ENCODE measurements around the gene EGFL7. TPM values are rescaled to one million over a fixed set of nuclear protein-coding genes. Genes with fewer than 3 reads are reported as not detected.
"Not testable (repeated sequence)": the region's sequence is repeated elsewhere in the genome, so short reads cannot be mapped to it uniquely, and the experiment has no call there.

The EGFL7 gene
- total RNA-seq, 2 donors from 2014 or later: 0.36 to 0.52 TPM

DNA sequence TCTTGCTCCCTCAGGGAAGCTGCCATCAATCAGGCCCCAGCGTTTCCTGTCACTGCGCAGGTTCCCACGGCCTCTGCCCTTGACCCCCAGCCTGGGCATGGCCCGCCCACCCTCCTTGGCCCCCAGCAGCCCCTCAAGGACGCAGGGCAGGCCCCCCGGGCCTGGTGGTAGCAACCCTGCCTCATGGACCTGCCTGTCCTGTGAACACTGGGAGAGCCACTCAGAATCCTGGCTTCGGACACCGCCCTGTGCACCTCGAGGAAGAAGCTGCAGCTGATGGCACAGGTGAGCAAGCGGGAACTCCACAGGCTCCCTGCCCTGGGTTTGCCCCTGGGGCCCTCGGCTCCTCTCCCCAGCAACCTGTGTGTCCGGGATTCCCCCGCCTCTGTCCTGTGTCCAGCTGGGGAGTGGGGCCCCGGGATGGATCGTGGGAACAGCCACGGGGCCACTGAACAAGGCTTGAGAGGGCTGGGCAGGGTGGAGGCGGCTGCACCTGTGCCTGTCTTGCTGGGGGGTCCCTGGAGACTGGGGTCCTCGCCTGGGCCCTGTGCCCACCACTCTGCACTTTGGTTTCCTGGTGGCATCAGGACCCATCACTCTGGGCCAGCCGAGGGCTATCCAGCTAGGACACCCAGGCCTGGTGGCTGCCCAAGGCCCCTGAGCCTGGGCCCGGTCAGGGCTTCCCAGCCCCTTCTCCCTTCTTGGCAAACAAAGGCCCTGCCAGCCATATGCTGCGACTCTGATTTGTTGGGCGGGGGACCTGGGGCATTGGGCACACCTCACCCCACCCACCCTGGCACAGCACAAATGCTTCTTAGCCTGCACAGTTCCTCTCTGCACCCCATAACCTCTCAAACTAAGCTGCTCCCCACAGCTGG lies 33.5 kb upstream of the EGFL7 start:
- ATAC-seq (no peak), DNase-seq (ENCODE audit: low spot score) (peak; percentile 57)
- H3K9me3 Mint-ChIP-seq: no peaks in the 10 kb centered on the region
- no peak overlapping the region for H3K27ac Mint-ChIP-seq
- no peaks in the 10 kb centered on the region for H3K36me3 Mint-ChIP-seq
- H3K27me3 Mint-ChIP-seq: peaks cover 0 to 2% of the 10 kb centered on the region in 2 donors
- no peak overlapping the region for H3K4me3 Mint-ChIP-seq
- peaks cover 0 to 11% of the 10 kb centered on the region in 2 donors for H3K4me1 Mint-ChIP-seq (ENCODE audit: low read depth in 2 of 2)

DNA sequence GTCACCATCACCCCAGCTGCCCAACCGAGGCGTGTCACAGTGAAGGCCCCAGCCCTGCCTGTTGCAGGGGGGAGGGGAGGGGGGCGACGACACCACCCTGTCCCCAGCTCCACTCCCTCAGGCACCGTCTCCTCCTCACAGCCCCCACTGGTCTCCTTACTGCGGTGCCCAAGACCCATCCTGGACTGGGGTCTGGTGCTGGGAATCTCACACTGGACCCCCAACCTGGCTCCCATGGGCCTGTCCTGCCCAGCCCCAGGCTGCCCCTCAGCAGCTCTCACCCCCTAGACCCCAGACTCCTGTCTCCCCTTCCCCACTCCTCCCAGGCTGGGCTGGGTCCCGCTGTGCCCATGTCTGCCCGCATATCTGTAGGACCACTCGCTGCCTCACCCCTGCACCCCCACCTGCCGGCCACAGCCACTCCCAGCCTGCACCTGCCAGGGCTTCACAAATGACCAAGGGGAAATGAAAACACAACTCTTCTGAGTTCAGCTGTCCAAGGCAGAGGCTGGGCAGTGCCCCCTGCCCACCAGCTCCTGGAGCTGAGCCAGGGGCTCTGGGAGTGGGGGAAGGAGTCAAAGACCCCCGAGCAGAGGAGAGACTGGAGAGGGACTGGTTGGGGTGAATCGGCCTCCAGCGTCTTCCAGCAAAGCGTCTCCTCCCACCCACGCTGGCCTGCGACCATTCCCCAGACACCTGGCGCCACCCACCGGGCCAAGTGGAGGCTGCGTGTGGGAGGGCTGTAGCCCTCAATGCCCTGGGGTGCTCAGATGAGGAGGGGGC lies 32.6 kb upstream of the EGFL7 start:
- DNase-seq (ENCODE audit: low spot score) (peak; percentile 75), ATAC-seq (peak; percentile 40 to 69)
- peaks cover 0 to 11% of the 10 kb centered on the region in 2 donors for H3K4me1 Mint-ChIP-seq (ENCODE audit: low read depth in 2 of 2)
- no peaks in the 10 kb centered on the region for H3K9me3 Mint-ChIP-seq
- H3K4me3 Mint-ChIP-seq: no peak overlapping the region
- peaks cover 0 to 2% of the 10 kb centered on the region in 2 donors for H3K27me3 Mint-ChIP-seq
- H3K36me3 Mint-ChIP-seq: no peaks in the 10 kb centered on the region
- H3K27ac Mint-ChIP-seq: no peak overlapping the region

GRCh38 chr9:136630662-136630992 lies 32.1 kb upstream of the EGFL7 start:
- Mint-ChIP-seq H3K4me1 (ENCODE audit: low read depth in 2 of 2) (peaks cover 0 to 11% of the 10 kb centered on the region in 2 donors), H3K4me3 (no peak overlapping the region), H3K27ac (no peak overlapping the region), H3K9me3 (no peaks in the 10 kb centered on the region), H3K36me3 (no peaks in the 10 kb centered on the region), H3K27me3 (peaks cover 0 to 2% of the 10 kb centered on the region in 2 donors)
- DNase-seq (ENCODE audit: low spot score): no peak
- ATAC-seq: no peak

- no peak overlapping the region for H3K27ac Mint-ChIP-seq
- peak; percentile 56 for DNase-seq (ENCODE audit: low spot score)
Measured at GRCh38 chr9:136631038-136632000, 31.4 kb upstream of the EGFL7 start.

DNA sequence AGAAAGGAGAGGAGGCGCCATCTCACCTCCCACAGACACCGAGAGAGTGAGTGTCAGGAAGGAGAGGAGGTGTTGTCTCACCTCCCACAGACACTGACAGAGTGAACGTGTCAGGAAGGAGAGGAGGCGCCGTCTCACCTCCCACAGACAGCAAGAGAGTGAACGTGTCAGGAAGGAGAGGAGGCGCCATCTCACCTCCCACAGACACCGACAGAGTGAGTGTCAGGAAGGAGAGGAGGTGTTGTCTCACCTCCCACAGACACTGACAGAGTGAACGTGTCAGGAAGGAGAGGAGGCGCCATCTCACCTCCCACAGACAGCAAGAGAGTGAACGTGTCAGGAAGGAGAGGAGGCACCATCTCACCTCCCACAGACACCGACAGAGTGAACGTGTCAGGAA lies 30.6 kb upstream of the EGFL7 start:
- H3K9me3 Mint-ChIP-seq, H3K27me3 Mint-ChIP-seq, H3K4me3 Mint-ChIP-seq, H3K36me3 Mint-ChIP-seq, H3K27ac Mint-ChIP-seq, ATAC-seq: not testable (repeated sequence)
- peaks cover 0 to 11% of the 10 kb centered on the region in 2 donors for H3K4me1 Mint-ChIP-seq (ENCODE audit: low read depth in 2 of 2)
- peak; percentile 62 for DNase-seq (ENCODE audit: low spot score)

More at GRCh38 chr9:136631038-136632000, 31.4 kb upstream of the EGFL7 start:
- ATAC-seq: peak; percentile 79 to 83
- no peak overlapping the region for H3K4me3 Mint-ChIP-seq
- no peaks in the 10 kb centered on the region for H3K9me3 Mint-ChIP-seq
- H3K4me1 Mint-ChIP-seq (ENCODE audit: low read depth in 2 of 2): peaks cover 0 to 11% of the 10 kb centered on the region in 2 donors
- H3K36me3 Mint-ChIP-seq: no peaks in the 10 kb centered on the region
- H3K27me3 Mint-ChIP-seq: peaks cover 0 to 2% of the 10 kb centered on the region in 2 donors

GRCh38 chr9:136632491-136633106 lies 30.1 kb upstream of the EGFL7 start:
- H3K4me1 Mint-ChIP-seq (ENCODE audit: low read depth in 2 of 2); H3K36me3 Mint-ChIP-seq; H3K9me3 Mint-ChIP-seq; H3K27ac Mint-ChIP-seq; H3K27me3 Mint-ChIP-seq; H3K4me3 Mint-ChIP-seq; ATAC-seq: not testable (repeated sequence)
- DNase-seq (ENCODE audit: low spot score): peak; percentile 64

DNA sequence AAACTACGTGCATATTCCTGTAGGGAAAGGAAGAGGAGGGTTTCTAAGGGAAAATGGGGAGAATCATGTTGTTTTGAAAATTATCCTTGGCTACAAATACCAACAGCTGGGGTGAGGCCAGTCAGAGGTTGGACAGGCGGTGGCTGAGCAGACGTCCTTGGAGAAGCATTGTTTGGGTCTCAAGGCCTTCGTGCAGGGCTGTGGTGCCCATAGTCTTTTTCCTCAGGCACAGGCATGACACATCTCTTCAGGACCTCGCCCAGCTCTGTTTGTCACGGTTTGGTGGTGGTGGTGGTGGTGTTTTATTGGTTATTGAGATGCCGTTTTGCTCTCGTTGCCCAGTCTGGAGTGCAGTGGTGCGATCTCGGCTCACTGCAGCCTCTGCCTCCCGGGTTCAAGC lies 27.8 kb upstream of the EGFL7 start:
- no peak overlapping the region for H3K4me3 Mint-ChIP-seq
- no peaks in the 10 kb centered on the region for H3K9me3 Mint-ChIP-seq
- H3K4me1 Mint-ChIP-seq (ENCODE audit: low read depth in 2 of 2): peaks cover 0 to 4% of the 10 kb centered on the region in 2 donors
- ATAC-seq (no peak), DNase-seq (ENCODE audit: low spot score) (no peak)
- H3K27me3 Mint-ChIP-seq: no peaks in the 10 kb centered on the region
- no peak overlapping the region for H3K27ac Mint-ChIP-seq
- H3K36me3 Mint-ChIP-seq: no peaks in the 10 kb centered on the region

- DNase-seq (ENCODE audit: low spot score): peak; percentile 40
- Mint-ChIP-seq H3K27me3 (peaks cover 7 to 15% of the 10 kb centered on the region in 2 donors), H3K4me3 (no peak overlapping the region), H3K9me3 (no peaks in the 10 kb centered on the region), H3K4me1 (ENCODE audit: low read depth in 2 of 2) (no peaks in the 10 kb centered on the region), H3K36me3 (no peaks in the 10 kb centered on the region), H3K27ac (no peak overlapping the region)
- ATAC-seq: no peak
Measured at GRCh38 chr9:136640171-136641111, 22.3 kb upstream of the EGFL7 start.

DNA sequence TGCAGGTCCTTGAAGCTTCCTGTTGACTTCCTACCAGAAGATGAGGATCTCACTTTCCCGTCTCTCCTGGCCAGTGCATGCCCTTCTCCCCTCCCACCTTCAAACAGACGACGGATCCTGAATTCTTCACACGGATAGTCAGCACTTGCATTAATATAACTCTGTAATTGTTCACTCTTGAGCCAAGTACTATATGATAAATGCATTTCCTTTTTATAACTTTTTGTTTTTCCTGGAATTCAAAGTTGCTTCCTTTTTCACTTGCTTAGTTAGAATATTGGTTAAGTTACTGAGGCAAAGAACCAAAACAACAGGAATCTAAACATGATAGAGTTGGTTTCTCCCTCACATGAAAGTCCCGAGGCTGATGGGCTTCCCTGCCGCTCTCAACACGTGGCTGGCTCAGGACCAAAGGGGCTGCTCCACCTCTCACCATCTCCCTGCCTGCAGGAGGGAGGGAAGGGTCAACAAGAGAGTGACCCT lies 20.2 kb upstream of the EGFL7 start:
- Mint-ChIP-seq H3K4me3 (no peak overlapping the region), H3K4me1 (ENCODE audit: low read depth in 2 of 2) (no peaks in the 10 kb centered on the region)
- no peak for ATAC-seq

GRCh38 chr9:136643596-136644342 lies 18.9 kb upstream of the EGFL7 start:
- DNase-seq (ENCODE audit: low spot score): no peak
- H3K9me3 Mint-ChIP-seq: no peaks in the 10 kb centered on the region
- peaks cover 13 to 21% of the 10 kb centered on the region in 2 donors for H3K27me3 Mint-ChIP-seq
- no peak overlapping the region for H3K27ac Mint-ChIP-seq
- no peak overlapping the region for H3K4me3 Mint-ChIP-seq
- no peak for ATAC-seq
- H3K4me1 Mint-ChIP-seq (ENCODE audit: low read depth in 2 of 2): no peaks in the 10 kb centered on the region
- H3K36me3 Mint-ChIP-seq: no peaks in the 10 kb centered on the region

More for the DNA sequence above, 20.2 kb upstream of the EGFL7 start:
- Mint-ChIP-seq H3K36me3 (no peaks in the 10 kb centered on the region), H3K27ac (no peak overlapping the region), H3K9me3 (no peaks in the 10 kb centered on the region), H3K27me3 (peaks cover 13 to 19% of the 10 kb centered on the region in 2 donors)
- peak; percentile 44 for DNase-seq (ENCODE audit: low spot score)

GRCh38 chr9:136644343-136644592 lies 18.4 kb upstream of the EGFL7 start:
- Mint-ChIP-seq H3K4me1 (ENCODE audit: low read depth in 2 of 2) (no peaks in the 10 kb centered on the region), H3K36me3 (no peaks in the 10 kb centered on the region), H3K4me3 (no peak overlapping the region), H3K27me3 (peaks cover 13 to 23% of the 10 kb centered on the region in 2 donors), H3K27ac (no peak overlapping the region), H3K9me3 (no peaks in the 10 kb centered on the region)
- ATAC-seq: no peak
- no peak for DNase-seq (ENCODE audit: low spot score)
